IPS-20b (cell line): ENCODE results near the gene RALGDS.
"Not testable (repeated sequence)": the region's sequence is repeated elsewhere in the genome, so short reads cannot be mapped to it uniquely, and the experiment has no call there.

Experiments used
- H3K27ac ChIP-seq: one replicate; pipeline ENCODE4 v1.5.1; 2013; ENCODE audit warnings: low read length
- H3K27me3 ChIP-seq: 2 replicates; pipeline ENCODE4 v1.6.1; 2013; ENCODE audit warnings: mild to moderate bottlenecking, low read length, inconsistent platforms; ENCODE audit not compliant: insufficient read depth
- H3K36me3 ChIP-seq: 2 replicates; pipeline ENCODE4 v1.6.1; 2013; ENCODE audit warnings: low read depth, mild to moderate bottlenecking, inconsistent platforms, low read length, moderate library complexity; ENCODE audit not compliant: insufficient read depth
- H3K4me1 ChIP-seq: 2 replicates; pipeline ENCODE4 v1.6.1; 2013; ENCODE audit warnings: mild to moderate bottlenecking, control low read depth, inconsistent platforms, low read length, moderate library complexity; ENCODE audit not compliant: insufficient read depth
- H3K4me3 ChIP-seq: 2 replicates; pipeline ENCODE4 v1.5.1; 2013; ENCODE audit warnings: mild to moderate bottlenecking, low read length, inconsistent platforms
- H3K9ac ChIP-seq: 2 replicates; pipeline ENCODE4 v1.6.1; 2013; ENCODE audit warnings: low read depth, mild to moderate bottlenecking, inconsistent platforms, low read length, moderate library complexity
- H3K9me3 ChIP-seq: 2 replicates; pipeline ENCODE4 v1.6.1; 2013; ENCODE audit warnings: mild to moderate bottlenecking, low read depth, low read length, inconsistent platforms; ENCODE audit not compliant: insufficient read depth

Gene RALGDS

GRCh38 chr9:133086212-133086860, 34.7 kb downstream of the RALGDS start:
- not testable (repeated sequence) for H3K9me3 ChIP-seq, H3K36me3 ChIP-seq

GRCh38 chr9:133083688-133084087, 37.4 kb downstream of the RALGDS start:
- H3K4me3 ChIP-seq, H3K9ac ChIP-seq, H3K9me3 ChIP-seq, H3K27me3 ChIP-seq, H3K27ac ChIP-seq, H3K36me3 ChIP-seq, H3K4me1 ChIP-seq: not testable (repeated sequence)

More at GRCh38 chr9:133086212-133086860, 34.7 kb downstream of the RALGDS start:
- H3K27me3 ChIP-seq, H3K4me1 ChIP-seq, H3K9ac ChIP-seq, H3K27ac ChIP-seq, H3K4me3 ChIP-seq: not testable (repeated sequence)

GRCh38 chr9:133081957-133082644, 38.9 kb downstream of the RALGDS start:
- not testable (repeated sequence) for H3K9me3 ChIP-seq, H3K4me1 ChIP-seq, H3K36me3 ChIP-seq, H3K9ac ChIP-seq, H3K4me3 ChIP-seq, H3K27ac ChIP-seq, H3K27me3 ChIP-seq

- not testable (repeated sequence) for H3K4me1 ChIP-seq, H3K9ac ChIP-seq, H3K9me3 ChIP-seq, H3K27me3 ChIP-seq, H3K36me3 ChIP-seq, H3K27ac ChIP-seq, H3K4me3 ChIP-seq
These were observed 40.0 kb downstream of the RALGDS start for GRCh38 chr9:133080786-133081779.

GRCh38 chr9:133080161-133080560, 40.9 kb downstream of the RALGDS start:
- H3K9me3 ChIP-seq: no peaks in the 10 kb centered on the region
- no peaks in the 10 kb centered on the region for H3K36me3 ChIP-seq
- H3K9ac ChIP-seq: no peak overlapping the region
- no peak overlapping the region for H3K27ac ChIP-seq
- no peaks in the 10 kb centered on the region for H3K27me3 ChIP-seq
- H3K4me3 ChIP-seq: no peak overlapping the region
- no peaks in the 10 kb centered on the region for H3K4me1 ChIP-seq

- H3K27ac ChIP-seq: no peak overlapping the region
- no peak overlapping the region for H3K9ac ChIP-seq
- no peaks in the 10 kb centered on the region for H3K36me3 ChIP-seq
- H3K9me3 ChIP-seq: no peaks in the 10 kb centered on the region
- H3K27me3 ChIP-seq: no peaks in the 10 kb centered on the region
- no peaks in the 10 kb centered on the region for H3K4me1 ChIP-seq
- H3K4me3 ChIP-seq: no peak overlapping the region
These were observed 42.6 kb downstream of the RALGDS start for GRCh38 chr9:133078486-133078885.

GRCh38 chr9:133076691-133077090, 44.3 kb downstream of the RALGDS start:
- no peak overlapping the region for H3K4me3 ChIP-seq
- no peaks in the 10 kb centered on the region for H3K4me1 ChIP-seq
- no peak overlapping the region for H3K27ac ChIP-seq

GRCh38 chr9:133075925-133076630, 45.0 kb downstream of the RALGDS start:
- H3K9me3 ChIP-seq: no peaks in the 10 kb centered on the region
- no peak overlapping the region for H3K9ac ChIP-seq
- no peak overlapping the region for H3K27ac ChIP-seq
- H3K4me3 ChIP-seq: no peak overlapping the region
- H3K27me3 ChIP-seq: no peaks in the 10 kb centered on the region
- no peaks in the 10 kb centered on the region for H3K4me1 ChIP-seq
- no peaks in the 10 kb centered on the region for H3K36me3 ChIP-seq

More at GRCh38 chr9:133076691-133077090, 44.3 kb downstream of the RALGDS start:
- no peaks in the 10 kb centered on the region for H3K36me3 ChIP-seq
- H3K9ac ChIP-seq: no peak overlapping the region
- no peaks in the 10 kb centered on the region for H3K27me3 ChIP-seq
- no peaks in the 10 kb centered on the region for H3K9me3 ChIP-seq

- no peak overlapping the region for H3K27ac ChIP-seq
- H3K9ac ChIP-seq: no peak overlapping the region
- H3K4me3 ChIP-seq: no peak overlapping the region
- no peaks in the 10 kb centered on the region for H3K36me3 ChIP-seq
- no peaks in the 10 kb centered on the region for H3K27me3 ChIP-seq
- H3K9me3 ChIP-seq: no peaks in the 10 kb centered on the region
- no peaks in the 10 kb centered on the region for H3K4me1 ChIP-seq
These were observed 46.9 kb downstream of the RALGDS start for GRCh38 chr9:133074111-133074651.

GRCh38 chr9:133073086-133074014, 47.7 kb downstream of the RALGDS start:
- Histone ChIP-seq H3K4me3 (no peak overlapping the region), H3K27me3 (no peaks in the 10 kb centered on the region), H3K36me3 (no peaks in the 10 kb centered on the region), H3K4me1 (no peaks in the 10 kb centered on the region), H3K9me3 (no peaks in the 10 kb centered on the region), H3K9ac (no peak overlapping the region), H3K27ac (no peak overlapping the region)
